CD4-positive, alpha-beta T cell treated with Interferon gamma for 1 hour (primary cell): ENCODE data around the gene S1PR5.

Experiments
- DNase-seq: peaks from one replicate; pipeline ENCODE4 v3.0.0-alpha.2; 2020

S1PR5 gene

GRCh38 chr19:10464456-10464855 lies 52.8 kb downstream of the S1PR5 start:
- no peak for DNase-seq
